WTC11 (cell line): ENCODE data around the gene GPR176. TPM values are rescaled to one million over a fixed set of nuclear protein-coding genes. Genes with fewer than 3 reads are reported as not detected.

ENCODE experiments used
- ATAC-seq: fragments of 200-7000 bp; cut with Tn5 transposase; 2 replicates; pipeline ENCODE4 v1.10.0; 2021; ENCODE audit warnings: mild to moderate bottlenecking, moderate library complexity
- CTCF ChIA-PET: fragments of 300-600 bp; sonication (Branson Sonifier 250); formaldehyde crosslinking; loops from one replicate; lab custom pipeline; 2021; ENCODE audit warnings: antibody characterized with exemption; lab: Charles Lee
- POLR2A ChIA-PET: fragments of 350-600 bp; sonication (Branson Sonifier 250); formaldehyde crosslinking; loops from one replicate; lab custom pipeline; 2021; ENCODE audit warnings: antibody characterized with exemption; lab: Charles Lee
- DNase-seq: peaks from one replicate; pipeline ENCODE4 v3.0.0; 2021; ENCODE audit warnings: low spot score
- H3K27ac Mint-ChIP-seq: 2 replicates; pipeline ENCODE4 v1.8.0; 2021; ENCODE audit warnings: mixed read lengths
- H3K27me3 Mint-ChIP-seq: 2 replicates; pipeline ENCODE4 v1.8.0; 2021; ENCODE audit warnings: low read depth, mild to moderate bottlenecking, moderate library complexity, mixed read lengths
- H3K36me3 Mint-ChIP-seq: 2 replicates; pipeline ENCODE4 v1.8.0; 2021; ENCODE audit warnings: mixed read lengths
- H3K4me1 Mint-ChIP-seq: 2 replicates; pipeline ENCODE4 v1.8.0; 2022; ENCODE audit warnings: mixed read lengths
- H3K4me3 Mint-ChIP-seq: 2 replicates; pipeline ENCODE4 v1.8.0; 2021; ENCODE audit warnings: mild to moderate bottlenecking, moderate library complexity, mixed read lengths
- H3K9me3 Mint-ChIP-seq: 2 replicates; pipeline ENCODE4 v1.8.0; 2021; ENCODE audit warnings: mixed read lengths
- CBFB ChIP-seq: sonication (generic); formaldehyde crosslinking; IDR thresholded peaks from 2 replicates; pipeline ENCODE4 v1.8.1; 2022; ENCODE audit warnings: mild to moderate bottlenecking, low read depth, missing genetic modification reagents
- FOXP1 ChIP-seq: sonication (generic); formaldehyde crosslinking; IDR thresholded peaks from 2 replicates; pipeline ENCODE4 v1.8.0; 2022; ENCODE audit warnings: missing genetic modification reagents, mild to moderate bottlenecking, moderate library complexity, borderline replicate concordance
- GTF2I ChIP-seq: fragments of 250-450 bp; sonication (Bioruptor Pico); conservative IDR thresholded peaks from 2 replicates; pipeline ENCODE4 v1.4.0; 2021; ENCODE audit warnings: mild to moderate bottlenecking
- NR1H2 ChIP-seq: sonication (generic); formaldehyde crosslinking; IDR thresholded peaks from 2 replicates; pipeline ENCODE4 v1.9.0; 2021; ENCODE audit warnings: mild to moderate bottlenecking, moderate library complexity, missing genetic modification reagents
- NR2C2 ChIP-seq: sonication (generic); formaldehyde crosslinking; IDR thresholded peaks from 2 replicates; pipeline ENCODE4 v1.8.0; 2022; ENCODE audit warnings: mild to moderate bottlenecking, missing genetic modification reagents
- TCF7 ChIP-seq: sonication (generic); formaldehyde crosslinking; IDR thresholded peaks from 2 replicates; pipeline ENCODE4 v1.8.0; 2022; ENCODE audit warnings: mild to moderate bottlenecking, low read depth, missing genetic modification reagents, moderate library complexity
- TEAD4 ChIP-seq: sonication (generic); formaldehyde crosslinking; IDR thresholded peaks from 2 replicates; pipeline ENCODE4 v1.8.0; 2022; ENCODE audit warnings: mild to moderate bottlenecking, missing genetic modification reagents
- ZNF121 ChIP-seq: sonication (generic); formaldehyde crosslinking; IDR thresholded peaks from 2 replicates; pipeline ENCODE4 v1.8.0; 2023; ENCODE audit warnings: missing genetic modification reagents
- ZNF396 ChIP-seq: fragments of 250-450 bp; sonication (Bioruptor Pico); IDR thresholded peaks from 2 replicates; pipeline ENCODE4 v1.8.0; 2021; ENCODE audit warnings: mild to moderate bottlenecking, moderate library complexity, borderline replicate concordance
- total RNA-seq: library from RNA; stranded (reverse); gene quantifications from 3 replicates; pipeline ENCODE4 v1.2.3, GENCODE V29; 2021
- TF ChIP-seq, protein P1 (sequence below): sonication (generic); formaldehyde crosslinking; IDR thresholded peaks from 2 replicates; pipeline ENCODE4 v1.8.1; 2022; ENCODE audit warnings: mild to moderate bottlenecking, moderate library complexity, missing genetic modification reagents
- TF ChIP-seq, protein P2 (sequence below): sonication (generic); formaldehyde crosslinking; conservative IDR thresholded peaks from 2 replicates; pipeline ENCODE4 v1.8.1; 2022; ENCODE audit warnings: mild to moderate bottlenecking, missing genetic modification reagents
- TF ChIP-seq, protein P3 (sequence below): sonication (generic); formaldehyde crosslinking; IDR thresholded peaks from 2 replicates; pipeline ENCODE4 v1.8.1; 2022; ENCODE audit warnings: missing genetic modification reagents, borderline replicate concordance
- TF ChIP-seq, protein P4 (sequence below): sonication (generic); formaldehyde crosslinking; conservative IDR thresholded peaks from 2 replicates; pipeline ENCODE4 v1.8.1; 2023; ENCODE audit warnings: mild to moderate bottlenecking, low read depth, missing genetic modification reagents, moderate library complexity
- TF ChIP-seq, protein P5 (sequence below): sonication (generic); formaldehyde crosslinking; IDR thresholded peaks from 2 replicates; pipeline ENCODE4 v1.8.0; 2023; ENCODE audit warnings: missing genetic modification reagents, mild to moderate bottlenecking, borderline replicate concordance
- TF ChIP-seq, protein P6 (sequence below): fragments of 250-450 bp; sonication (Bioruptor Pico); IDR thresholded peaks from 2 replicates; pipeline ENCODE4 v2.1.2; 2022; ENCODE audit warnings: mild to moderate bottlenecking, moderate library complexity

The GPR176 gene
- total RNA-seq, 1 experiment from 2014 or later = 117 TPM

DNA sequence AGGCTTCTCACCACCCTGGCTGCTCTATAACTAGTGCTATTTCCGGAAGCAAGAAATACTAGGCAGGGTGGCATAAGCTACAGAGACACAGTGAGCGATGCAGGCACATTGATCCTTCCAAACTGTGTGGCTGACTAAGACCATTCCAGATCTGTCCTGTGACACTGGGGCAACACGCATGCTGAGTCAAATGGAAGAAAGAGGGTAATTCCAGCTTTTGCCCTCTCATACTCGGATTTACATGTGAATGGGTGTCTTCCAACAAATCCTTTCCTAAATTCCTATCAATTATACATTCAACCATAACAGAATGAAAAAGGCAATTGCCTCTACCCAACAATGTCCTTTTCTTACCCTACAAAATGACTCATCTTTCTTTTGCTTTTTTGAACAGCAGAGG, 142.6 kb downstream of the GPR176 start:
- DNase-seq (no peak), ATAC-seq (no peak)
- TF ChIP-seq, protein P1, sequence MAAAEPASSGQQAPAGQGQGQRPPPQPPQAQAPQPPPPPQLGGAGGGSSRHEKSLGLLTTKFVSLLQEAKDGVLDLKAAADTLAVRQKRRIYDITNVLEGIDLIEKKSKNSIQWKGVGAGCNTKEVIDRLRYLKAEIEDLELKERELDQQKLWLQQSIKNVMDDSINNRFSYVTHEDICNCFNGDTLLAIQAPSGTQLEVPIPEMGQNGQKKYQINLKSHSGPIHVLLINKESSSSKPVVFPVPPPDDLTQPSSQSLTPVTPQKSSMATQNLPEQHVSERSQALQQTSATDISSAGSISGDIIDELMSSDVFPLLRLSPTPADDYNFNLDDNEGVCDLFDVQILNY (CRISPR knock-in tag) = no peak
- TF ChIP-seq, protein P2, sequence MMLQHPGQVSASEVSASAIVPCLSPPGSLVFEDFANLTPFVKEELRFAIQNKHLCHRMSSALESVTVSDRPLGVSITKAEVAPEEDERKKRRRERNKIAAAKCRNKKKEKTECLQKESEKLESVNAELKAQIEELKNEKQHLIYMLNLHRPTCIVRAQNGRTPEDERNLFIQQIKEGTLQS = no peak
- no peak for TF ChIP-seq TEAD4 (CRISPR knock-in tag)
- no peak for TF ChIP-seq NR2C2 (CRISPR knock-in tag)
- TF ChIP-seq, protein P3, sequence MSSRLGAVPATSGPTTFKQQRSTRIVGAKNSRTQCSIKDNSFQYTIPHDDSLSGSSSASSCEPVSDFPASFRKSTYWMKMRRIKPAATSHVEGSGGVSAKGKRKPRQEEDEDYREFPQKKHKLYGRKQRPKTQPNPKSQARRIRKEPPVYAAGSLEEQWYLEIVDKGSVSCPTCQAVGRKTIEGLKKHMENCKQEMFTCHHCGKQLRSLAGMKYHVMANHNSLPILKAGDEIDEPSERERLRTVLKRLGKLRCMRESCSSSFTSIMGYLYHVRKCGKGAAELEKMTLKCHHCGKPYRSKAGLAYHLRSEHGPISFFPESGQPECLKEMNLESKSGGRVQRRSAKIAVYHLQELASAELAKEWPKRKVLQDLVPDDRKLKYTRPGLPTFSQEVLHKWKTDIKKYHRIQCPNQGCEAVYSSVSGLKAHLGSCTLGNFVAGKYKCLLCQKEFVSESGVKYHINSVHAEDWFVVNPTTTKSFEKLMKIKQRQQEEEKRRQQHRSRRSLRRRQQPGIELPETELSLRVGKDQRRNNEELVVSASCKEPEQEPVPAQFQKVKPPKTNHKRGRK (CRISPR knock-in tag) = no peak
- no peak for TF ChIP-seq TCF7
- TF ChIP-seq, protein P4, sequence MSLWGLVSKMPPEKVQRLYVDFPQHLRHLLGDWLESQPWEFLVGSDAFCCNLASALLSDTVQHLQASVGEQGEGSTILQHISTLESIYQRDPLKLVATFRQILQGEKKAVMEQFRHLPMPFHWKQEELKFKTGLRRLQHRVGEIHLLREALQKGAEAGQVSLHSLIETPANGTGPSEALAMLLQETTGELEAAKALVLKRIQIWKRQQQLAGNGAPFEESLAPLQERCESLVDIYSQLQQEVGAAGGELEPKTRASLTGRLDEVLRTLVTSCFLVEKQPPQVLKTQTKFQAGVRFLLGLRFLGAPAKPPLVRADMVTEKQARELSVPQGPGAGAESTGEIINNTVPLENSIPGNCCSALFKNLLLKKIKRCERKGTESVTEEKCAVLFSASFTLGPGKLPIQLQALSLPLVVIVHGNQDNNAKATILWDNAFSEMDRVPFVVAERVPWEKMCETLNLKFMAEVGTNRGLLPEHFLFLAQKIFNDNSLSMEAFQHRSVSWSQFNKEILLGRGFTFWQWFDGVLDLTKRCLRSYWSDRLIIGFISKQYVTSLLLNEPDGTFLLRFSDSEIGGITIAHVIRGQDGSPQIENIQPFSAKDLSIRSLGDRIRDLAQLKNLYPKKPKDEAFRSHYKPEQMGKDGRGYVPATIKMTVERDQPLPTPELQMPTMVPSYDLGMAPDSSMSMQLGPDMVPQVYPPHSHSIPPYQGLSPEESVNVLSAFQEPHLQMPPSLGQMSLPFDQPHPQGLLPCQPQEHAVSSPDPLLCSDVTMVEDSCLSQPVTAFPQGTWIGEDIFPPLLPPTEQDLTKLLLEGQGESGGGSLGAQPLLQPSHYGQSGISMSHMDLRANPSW (CRISPR knock-in tag) = no peak
- TF ChIP-seq GTF2I (CRISPR knock-in tag) = no peak
- H3K27me3 Mint-ChIP-seq = no peaks in the 10 kb centered on the region; the same call in 1 of the 2 replicates
- ChIA-PET POLR2A (no interaction called here), CTCF (interaction anchor here (1.9 kb wide), 1 partner anchor 21 kb away, joined by 12 read pairs; no protein-coding TSS in a partner anchor)
- H3K4me3 Mint-ChIP-seq = no peak overlapping the region
- peaks cover 8% of the 10 kb centered on the region for H3K9me3 Mint-ChIP-seq
- H3K4me1 Mint-ChIP-seq = peaks cover 27% of the 10 kb centered on the region
- H3K36me3 Mint-ChIP-seq = no peaks in the 10 kb centered on the region
- no peak overlapping the region for H3K27ac Mint-ChIP-seq

DNA sequence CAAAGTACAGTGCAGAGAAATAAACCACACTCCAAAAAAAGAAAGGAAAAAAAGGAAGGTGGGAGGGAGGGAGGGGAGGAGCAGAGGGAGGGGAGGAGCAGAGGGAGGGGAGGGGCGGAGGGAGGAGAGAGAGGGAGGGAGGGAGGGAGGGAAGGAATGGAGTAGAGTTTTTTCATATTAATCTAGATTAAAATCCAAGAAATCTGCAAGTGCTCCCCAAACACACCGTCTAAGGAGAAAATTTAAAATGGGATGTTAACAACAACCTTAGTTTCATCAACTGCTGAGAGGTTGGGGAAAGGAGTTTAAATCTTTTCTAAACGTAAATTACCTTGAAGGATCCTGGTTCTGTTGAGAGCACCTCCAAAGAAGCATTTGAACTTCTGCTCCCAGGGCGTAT, 144.0 kb downstream of the GPR176 start:
- H3K4me3 Mint-ChIP-seq = no peak overlapping the region
- no peak for ATAC-seq
- ChIA-PET CTCF (no interaction called here), POLR2A (no interaction called here)
- peaks cover 24% of the 10 kb centered on the region for H3K4me1 Mint-ChIP-seq
- DNase-seq = no peak
- TF ChIP-seq NR1H2 (CRISPR knock-in tag) (no peak), ZNF121 (CRISPR knock-in tag) (no peak), FOXP1 (CRISPR knock-in tag) (no peak), CBFB (CRISPR knock-in tag) (no peak), ZNF396 (CRISPR knock-in tag) (no peak)
- TF ChIP-seq, protein P5, sequence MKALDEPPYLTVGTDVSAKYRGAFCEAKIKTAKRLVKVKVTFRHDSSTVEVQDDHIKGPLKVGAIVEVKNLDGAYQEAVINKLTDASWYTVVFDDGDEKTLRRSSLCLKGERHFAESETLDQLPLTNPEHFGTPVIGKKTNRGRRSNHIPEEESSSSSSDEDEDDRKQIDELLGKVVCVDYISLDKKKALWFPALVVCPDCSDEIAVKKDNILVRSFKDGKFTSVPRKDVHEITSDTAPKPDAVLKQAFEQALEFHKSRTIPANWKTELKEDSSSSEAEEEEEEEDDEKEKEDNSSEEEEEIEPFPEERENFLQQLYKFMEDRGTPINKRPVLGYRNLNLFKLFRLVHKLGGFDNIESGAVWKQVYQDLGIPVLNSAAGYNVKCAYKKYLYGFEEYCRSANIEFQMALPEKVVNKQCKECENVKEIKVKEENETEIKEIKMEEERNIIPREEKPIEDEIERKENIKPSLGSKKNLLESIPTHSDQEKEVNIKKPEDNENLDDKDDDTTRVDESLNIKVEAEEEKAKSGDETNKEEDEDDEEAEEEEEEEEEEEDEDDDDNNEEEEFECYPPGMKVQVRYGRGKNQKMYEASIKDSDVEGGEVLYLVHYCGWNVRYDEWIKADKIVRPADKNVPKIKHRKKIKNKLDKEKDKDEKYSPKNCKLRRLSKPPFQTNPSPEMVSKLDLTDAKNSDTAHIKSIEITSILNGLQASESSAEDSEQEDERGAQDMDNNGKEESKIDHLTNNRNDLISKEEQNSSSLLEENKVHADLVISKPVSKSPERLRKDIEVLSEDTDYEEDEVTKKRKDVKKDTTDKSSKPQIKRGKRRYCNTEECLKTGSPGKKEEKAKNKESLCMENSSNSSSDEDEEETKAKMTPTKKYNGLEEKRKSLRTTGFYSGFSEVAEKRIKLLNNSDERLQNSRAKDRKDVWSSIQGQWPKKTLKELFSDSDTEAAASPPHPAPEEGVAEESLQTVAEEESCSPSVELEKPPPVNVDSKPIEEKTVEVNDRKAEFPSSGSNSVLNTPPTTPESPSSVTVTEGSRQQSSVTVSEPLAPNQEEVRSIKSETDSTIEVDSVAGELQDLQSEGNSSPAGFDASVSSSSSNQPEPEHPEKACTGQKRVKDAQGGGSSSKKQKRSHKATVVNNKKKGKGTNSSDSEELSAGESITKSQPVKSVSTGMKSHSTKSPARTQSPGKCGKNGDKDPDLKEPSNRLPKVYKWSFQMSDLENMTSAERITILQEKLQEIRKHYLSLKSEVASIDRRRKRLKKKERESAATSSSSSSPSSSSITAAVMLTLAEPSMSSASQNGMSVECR (CRISPR knock-in tag) = no peak
- TF ChIP-seq, protein P6, sequence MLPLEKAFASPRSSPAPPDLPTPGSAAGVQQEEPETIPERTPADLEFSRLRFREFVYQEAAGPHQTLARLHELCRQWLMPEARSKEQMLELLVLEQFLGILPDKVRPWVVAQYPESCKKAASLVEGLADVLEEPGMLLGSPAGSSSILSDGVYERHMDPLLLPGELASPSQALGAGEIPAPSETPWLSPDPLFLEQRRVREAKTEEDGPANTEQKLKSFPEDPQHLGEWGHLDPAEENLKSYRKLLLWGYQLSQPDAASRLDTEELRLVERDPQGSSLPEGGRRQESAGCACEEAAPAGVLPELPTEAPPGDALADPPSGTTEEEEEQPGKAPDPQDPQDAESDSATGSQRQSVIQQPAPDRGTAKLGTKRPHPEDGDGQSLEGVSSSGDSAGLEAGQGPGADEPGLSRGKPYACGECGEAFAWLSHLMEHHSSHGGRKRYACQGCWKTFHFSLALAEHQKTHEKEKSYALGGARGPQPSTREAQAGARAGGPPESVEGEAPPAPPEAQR (CRISPR knock-in tag) = no peak
- no peaks in the 10 kb centered on the region; the same call in 1 of the 2 replicates for H3K27me3 Mint-ChIP-seq
- H3K36me3 Mint-ChIP-seq = no peaks in the 10 kb centered on the region
- H3K9me3 Mint-ChIP-seq = peaks cover 3% of the 10 kb centered on the region
- H3K27ac Mint-ChIP-seq = no peak overlapping the region
